GM18868 (cell line): ENCODE measurements around the gene INPP4B.
A peak's percentile ranks its signal among the peaks of the same experiment; 100 is the strongest.

Source experiments
- ATAC-seq: cut with Tn5 transposase; IDR thresholded peaks from one replicate; pipeline ENCODE4 v1.9.1; 2021; ENCODE audit warnings: mild to moderate bottlenecking, moderate library complexity; ENCODE audit not compliant: unreplicated experiment

The INPP4B gene

DNA sequence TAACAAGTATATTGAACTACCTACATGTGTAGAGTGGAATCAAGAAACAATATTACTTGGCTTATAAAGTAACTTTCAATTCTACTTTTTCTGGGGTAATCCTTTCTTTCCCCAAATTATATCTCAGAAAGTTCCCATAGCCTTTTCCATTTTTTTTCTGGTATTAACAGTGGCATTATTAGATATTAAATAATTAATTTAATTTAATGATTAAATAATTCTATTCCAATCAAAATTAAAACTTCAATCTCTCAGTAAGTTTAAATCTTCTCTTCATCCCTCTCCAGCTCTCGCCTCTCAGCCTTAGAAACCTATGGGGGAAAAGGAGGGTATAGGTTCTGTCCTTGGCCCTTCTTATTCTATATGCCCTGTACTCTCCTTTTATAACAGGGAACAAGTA lies 262.4 kb downstream of the INPP4B start:
- ATAC-seq: no peak

DNA sequence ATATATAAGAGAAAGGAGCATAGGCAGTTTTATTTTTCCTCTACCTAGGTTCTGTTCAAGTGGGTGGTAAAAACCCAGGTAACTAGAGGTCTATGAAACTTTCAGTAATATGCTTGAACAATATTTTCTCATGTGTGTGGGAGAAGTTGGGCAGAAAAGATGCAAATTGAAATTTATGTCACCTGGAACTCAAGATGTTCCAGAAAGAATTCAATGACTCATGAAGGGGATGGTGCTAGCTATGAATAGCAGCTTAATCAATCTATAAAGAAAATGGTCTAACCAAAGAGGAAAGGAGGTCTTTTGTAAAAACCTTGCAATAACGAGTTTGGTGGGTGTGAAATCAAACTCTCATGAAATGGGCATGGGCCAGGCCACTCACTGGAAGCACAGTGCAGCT lies 263.8 kb downstream of the INPP4B start:
- ATAC-seq: no peak

DNA sequence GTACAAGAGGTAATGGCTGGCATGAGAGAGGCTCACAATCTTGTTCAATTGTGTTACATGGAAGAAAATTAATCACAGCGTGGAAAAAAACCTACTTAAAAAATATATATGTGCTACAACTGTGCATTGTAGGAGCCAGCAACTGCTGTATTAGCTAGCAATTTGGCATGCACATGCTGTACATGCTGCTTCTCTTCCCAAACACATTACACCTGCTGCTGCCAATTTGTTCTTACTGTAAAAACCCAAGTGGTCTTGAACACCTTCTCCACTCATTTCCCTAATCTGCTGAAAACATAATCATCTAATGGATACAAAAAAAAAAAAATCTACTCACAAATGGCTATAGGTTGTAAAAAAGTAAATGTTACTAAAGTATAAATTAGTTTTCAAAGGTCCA lies 264.2 kb downstream of the INPP4B start:
- no peak for ATAC-seq

DNA sequence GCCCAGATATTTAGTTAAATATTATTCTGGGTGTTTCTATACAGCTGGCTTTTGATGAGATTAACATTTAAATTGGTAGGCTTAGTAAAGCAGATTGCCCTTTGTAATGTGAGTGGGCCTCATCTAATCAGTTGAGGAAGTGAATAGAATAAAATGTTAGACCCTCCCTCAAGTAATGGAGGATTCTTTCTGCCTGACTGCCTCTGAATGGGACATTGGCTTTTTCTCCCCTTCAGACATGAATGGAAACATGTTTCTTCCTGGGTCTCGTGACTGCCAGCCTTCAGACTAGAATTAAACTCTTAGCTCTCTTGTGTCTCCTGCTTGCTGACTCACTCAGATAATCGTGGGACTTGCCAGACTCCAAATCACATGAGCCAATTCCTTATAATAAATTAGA lies 266.7 kb downstream of the INPP4B start:
- no peak for ATAC-seq

DNA sequence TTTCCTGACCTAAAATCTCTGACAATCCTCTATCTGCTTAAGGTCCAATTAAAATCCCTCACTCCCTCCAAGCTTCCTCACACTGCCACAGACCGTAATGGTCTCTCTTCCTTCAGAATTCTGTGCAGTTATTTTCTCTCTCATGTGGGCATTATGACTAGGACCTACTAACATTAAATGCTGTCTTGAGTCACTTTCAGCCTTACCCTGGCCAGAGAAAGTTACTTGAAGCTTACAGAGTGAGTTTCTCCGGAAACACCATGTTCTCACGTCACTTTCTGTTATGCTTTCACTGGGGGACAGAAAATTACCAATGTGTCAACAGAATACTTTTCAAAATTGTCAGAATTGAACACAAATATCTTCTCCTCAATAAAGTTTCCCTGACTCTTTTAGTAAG lies 271.8 kb downstream of the INPP4B start:
- ATAC-seq: peak; percentile 87

DNA sequence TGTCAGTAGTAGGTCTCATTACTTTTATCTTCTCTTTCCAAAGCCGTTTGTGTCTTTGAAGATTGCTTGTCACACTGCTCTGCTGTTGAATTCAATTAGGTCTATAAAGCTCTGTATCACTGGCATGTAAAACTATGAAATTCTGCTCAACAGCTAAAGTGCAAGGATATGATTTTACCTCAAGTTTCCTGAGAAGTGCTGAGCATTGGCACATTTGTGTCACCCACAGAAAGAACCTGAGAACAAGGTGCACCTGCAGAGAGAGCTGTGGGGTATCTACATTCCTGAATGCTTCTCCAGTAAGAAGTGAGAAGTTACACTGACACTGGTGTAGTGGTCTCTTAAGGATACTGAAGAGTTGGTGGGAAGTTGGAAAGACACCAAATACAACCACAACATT lies 274.0 kb downstream of the INPP4B start:
- no peak for ATAC-seq

DNA sequence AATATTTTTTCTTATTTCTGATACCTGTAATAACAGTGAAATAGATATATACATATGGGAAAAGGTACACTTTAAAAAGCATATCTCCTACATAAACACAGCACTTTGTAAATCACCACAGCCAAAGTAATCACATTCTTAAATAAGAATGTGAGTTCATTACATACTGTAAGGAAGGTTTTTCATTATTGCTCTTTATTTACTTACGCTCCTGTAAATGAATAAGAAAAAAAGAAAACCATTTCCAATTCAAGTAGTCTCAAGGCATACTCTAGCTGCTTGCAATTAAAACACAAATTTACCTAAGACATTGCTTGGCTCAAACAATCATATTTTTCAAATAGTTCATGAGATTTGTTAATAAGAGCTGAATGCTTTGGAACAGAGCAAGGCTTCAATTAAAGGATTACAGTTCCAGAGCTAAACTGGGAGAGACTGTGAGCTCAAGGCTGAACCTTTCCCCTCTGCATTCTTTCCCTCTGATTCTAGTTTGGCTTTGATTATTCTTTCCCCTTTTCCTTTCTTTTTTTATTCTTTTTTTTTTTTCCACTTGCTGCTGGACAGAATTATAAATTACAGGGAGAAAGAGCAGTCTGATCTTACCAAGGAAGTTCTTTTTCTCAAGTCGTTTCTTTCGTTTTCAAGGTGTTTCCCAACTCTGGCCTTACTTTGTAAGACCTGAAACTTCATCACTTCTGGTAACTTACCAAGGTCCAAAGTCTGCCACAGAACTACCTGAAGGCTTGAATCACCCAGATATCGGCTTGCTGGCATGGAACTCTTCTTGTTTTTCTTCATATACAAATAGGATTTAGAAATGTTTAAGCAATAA lies 278.3 kb downstream of the INPP4B start:
- peak; percentile 56 for ATAC-seq

DNA sequence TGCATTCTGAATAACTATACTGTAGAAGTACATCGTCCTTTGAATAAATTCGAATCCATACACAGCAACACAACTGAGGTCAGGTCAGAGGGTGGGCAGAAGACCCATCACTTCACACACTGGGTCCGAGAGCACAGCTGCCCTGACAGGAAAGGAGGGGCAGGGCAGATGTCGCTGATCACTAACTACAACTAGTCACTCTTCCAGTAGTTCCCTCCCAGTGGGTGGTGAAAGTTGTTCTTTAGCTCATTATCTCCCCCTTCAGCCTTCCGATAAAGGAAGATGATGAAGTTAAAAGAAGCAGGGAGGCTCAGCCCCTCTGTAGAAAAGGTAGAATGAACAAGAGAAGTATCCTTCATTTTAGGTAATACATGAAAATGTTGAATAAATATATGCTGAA lies 278.9 kb downstream of the INPP4B start:
- ATAC-seq: peak; percentile 60

DNA sequence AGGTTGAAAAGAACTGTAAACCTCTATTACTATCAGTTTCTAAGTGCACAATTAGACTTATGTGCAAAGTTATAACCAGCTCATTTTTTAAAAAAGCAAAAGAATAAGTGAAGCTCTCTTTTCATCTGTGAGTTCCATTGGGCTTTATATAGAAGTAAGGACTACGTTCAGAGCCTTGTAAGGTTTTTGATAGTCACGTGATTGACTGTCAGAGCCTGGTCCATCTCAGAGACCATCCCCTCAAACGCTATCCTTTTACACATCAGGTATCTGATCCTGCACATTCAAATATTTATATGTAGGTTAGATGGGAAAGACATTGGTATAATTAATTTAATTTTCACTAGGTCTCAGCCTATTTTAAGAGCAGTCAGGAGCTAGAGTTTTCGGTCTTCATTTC lies 279.3 kb downstream of the INPP4B start:
- no peak for ATAC-seq

DNA sequence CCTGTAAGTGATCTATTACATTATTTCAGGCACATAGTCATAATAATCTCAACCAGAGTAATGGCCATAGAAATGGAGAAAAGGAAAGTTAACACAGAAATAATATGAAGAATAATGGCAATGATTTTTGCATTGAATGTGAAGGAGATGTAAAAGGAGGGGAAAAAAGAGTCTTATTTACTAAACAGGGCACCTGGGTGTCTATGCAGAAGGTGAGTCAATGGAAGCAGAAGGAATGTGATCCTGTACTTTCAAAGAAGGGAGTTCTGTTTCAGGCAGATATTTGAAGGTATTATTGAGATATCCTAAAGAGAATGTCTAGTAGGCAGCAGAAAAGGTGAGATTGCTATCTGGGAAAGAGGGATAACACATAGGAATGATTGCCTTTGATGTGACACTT lies 279.9 kb downstream of the INPP4B start:
- no peak for ATAC-seq

DNA sequence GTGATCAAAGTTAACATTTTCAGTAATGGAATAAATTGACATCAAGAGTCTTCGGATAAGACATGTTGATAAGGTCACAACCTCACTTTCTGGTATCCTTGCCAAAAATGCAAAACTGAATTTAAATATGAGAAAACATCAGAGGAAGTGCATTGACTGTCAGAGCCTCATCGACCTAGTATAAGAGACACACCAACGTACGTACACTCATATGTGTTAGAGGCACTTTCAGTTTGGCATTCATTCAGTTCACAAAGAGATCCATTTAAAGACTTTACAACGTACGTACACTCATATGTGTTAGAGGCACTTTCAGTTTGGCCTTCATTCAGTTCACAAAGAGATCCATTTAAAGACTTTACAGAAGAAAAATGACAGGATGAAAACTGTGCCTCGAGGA lies 280.3 kb downstream of the INPP4B start:
- ATAC-seq: no peak

DNA sequence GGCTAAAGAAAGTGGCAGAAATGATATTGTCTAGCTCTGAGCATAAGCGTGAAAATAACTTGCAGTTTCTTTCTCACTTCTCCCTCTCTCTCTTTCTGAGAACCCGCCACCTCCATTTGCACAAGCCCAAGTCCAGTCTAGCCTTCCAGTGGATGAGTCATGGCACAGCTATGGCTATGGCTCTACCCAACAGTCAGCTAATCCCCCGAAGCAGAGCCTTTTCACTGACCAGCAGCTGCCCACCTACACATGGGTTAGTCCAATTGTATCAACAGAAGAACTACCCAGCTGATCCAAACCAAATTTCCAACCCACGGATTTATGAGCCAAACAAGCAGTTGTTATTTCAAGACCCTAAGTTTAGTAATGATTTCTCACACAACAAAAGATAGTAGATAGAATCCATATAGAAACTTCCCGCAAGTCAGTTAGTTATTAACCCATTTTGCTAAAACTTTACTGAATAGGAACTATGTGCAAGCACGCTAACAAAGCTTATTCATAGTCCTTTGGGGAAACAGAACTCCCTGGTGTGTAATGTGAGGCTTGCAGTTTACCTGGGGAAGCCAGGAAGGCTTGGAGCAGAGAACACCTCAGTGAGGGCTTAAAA lies 282.3 kb downstream of the INPP4B start:
- ATAC-seq: no peak

DNA sequence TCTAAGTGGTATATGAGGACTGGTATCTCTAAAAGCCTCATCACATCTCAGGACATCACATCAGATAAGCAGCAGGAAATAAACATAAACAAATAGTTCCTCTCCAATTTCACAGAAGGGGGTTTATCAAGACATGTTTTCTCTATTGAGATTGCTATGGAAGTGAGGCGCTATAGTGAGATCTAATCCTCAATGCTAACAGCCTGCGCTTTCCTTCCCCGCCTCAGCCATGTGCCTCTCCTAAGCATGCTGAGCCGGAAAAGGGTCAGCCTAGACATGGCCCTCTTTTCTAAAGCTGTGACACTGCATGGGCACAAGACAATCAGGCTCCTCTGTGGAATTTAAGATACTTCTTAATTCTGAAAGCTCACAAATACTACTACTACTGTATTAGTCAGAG lies 286.1 kb downstream of the INPP4B start:
- ATAC-seq: no peak

DNA sequence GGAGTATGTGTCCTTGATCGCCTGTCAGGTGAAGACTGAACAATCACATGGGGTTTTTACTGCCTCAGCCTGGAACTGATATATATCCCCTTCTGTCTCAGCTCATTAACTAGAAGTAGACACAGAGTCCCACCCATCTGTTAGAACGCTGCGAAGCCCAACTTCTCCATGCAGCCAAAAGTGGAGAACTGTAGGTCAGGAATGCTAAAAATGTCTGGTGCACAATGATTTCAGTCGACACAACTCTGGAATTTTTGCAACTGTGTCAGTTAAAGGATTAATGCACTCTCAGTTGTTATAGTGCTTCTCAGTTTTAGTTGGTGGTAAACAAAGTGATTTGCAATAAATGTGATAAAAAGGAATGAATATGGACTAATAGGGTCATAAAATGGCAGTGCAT lies 287.2 kb downstream of the INPP4B start:
- ATAC-seq: no peak

DNA sequence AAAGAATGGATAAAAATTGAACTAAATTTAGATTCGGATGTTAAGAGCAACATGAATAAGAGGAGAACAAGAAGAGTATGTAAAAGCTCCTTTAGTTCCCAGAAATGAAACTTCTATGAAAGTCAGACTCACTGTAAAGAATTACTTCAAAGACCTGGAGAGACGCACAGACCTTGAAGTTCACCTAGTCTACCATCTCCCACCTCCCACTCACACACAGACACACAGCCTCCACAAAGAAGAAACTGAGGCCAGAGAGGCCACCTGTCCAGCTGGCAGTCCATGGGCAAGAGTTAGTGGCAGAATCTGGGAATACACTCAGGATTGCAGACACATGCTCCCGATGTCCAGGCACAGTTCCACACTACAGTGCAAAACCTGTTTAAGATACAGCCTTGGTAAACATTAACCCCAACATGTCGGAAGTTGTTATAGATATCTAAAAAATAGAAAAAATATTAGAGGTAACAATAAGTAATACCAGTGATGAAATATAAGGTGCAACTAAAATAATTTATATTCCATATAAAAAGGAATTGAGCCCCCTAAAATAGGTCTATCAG lies 288.8 kb downstream of the INPP4B start:
- no peak for ATAC-seq

DNA sequence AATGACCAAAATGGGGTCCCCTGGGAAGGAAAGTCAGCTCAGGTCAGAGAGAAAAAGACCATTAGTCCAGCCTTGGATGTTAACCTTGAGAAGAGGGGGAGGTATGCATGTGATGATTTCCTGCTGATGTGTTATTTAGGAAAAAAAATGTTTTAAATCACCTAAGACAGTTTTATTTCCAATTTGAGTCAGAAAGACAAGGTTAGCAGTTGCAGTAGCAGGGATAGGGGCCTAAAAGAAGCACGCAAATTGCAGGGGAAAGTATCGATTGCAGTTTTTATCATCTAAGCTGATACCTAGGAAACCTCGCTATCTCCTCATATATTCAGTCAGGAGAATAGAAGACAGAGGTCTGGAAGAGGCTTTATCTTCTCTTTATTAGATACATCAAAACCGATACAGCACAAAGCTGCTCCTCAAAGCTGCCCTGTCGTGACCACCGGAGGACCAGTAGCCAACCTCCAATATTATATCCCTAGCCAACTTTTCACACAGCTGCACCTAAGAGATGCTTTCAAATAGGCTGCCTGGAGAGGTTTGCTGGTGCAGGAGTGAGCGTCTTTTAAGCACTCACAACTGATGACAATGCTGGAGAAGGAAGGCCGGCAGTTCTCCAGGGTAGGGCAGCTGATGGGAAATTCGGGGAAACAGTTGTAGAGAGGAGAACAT lies 289.4 kb downstream of the INPP4B start:
- ATAC-seq: no peak

DNA sequence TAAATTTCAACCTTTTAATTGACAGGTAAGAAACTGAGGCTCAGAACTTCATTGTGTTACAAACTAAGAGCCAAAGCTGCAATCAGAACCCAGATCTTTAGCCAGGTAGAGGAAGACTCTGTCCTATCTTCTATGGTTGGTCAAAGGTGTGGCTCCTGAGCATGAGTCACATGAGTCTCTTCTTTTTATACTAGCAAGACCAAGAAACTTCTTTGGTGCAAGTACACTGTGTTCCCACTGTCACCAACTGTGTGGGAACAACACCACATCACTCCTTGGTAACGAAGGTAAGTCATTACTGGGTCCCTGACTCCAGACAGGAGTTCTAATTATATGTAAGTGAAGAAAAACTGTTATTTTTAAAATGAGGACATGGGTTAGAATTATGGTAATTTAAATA lies 290.1 kb downstream of the INPP4B start:
- no peak for ATAC-seq

DNA sequence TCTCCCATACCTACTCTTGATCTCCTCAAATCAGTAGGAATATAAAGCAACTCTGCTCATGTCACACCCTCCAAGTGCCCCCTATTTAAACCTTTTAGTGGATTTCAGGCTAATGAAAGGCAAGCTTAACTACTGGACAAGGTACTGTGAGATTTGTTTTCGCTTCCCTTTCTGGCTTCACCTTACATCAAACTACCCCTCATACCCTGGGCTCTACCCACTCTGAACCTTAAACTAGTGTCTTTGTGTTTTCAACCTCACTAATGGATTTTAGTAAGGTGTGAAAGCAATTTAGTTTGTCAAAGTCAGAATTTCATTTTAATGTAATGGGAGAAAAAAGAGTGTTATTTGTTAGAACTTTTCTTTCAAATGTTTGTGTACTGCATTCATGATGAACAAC lies 291.7 kb downstream of the INPP4B start:
- no peak for ATAC-seq

DNA sequence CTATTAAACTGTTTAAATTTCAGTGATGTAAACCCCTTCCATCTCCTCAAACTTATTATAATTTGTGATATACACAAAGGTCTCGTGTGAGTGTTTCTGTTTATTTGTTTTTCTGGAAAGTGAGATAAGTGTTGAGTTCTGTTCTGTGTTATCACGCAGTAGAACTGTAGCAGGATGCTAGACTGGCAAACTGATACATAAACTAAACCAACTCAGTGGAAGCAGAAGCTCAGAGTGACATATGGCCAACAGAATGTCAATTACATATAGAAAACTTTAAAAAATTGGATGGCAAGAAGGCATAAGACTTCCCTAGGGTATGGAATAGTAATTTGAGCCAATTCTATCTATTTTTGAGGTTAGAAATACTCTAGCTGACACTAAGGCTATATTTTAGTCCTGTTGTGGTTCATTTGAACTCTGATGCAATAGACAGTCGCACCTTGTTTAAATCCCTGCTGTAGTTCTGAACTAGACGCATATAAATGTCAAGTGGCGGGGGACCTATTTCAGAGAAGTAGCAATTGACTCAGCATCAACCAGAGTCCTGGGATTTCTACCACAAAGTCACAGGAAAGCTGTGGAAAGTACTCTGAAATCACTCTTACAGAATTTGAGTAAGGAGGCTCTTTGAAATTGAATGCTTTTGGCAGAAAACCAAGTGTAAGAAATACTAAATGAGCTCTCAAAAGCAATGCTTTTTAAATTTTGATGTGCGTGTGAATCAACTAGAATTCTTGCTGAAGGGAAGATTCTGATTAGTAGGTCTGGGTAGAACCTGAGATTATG lies 294.4 kb downstream of the INPP4B start:
- no peak for ATAC-seq

DNA sequence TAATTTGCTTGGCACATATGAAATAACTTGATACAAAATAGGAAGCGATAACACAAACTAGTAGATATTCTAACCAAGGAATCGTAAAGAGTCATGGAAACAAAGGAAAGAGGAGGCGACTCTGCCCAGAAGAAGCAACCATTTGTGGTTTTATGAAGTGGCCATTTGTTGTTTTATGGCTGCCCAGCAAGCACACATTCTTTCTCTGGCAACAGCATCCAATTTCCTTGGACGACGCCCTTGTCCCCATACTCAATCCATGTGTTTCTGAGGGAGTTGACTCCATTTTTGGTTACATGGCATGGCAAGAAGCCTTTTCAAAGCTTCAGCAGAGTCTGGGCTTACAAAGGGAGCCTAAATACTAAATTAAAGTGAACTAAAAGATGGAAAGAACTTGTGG lies 295.1 kb downstream of the INPP4B start:
- no peak for ATAC-seq
